ENCODE measurements around the gene LUZP2.

- TF ChIP-seq POLR2A (IDR thresholded peaks at IDR 0.05; ENCODE audit: low read length) (no peak), GATA1 (IDR thresholded peaks at IDR 0.05; ENCODE audit: low read depth, low read length) (no peak)
Measured at GRCh38 chr11:24531528-24531927, 34.7 kb downstream of the LUZP2 start.
